ENCODE results near the gene ATAD3B.

DNA sequence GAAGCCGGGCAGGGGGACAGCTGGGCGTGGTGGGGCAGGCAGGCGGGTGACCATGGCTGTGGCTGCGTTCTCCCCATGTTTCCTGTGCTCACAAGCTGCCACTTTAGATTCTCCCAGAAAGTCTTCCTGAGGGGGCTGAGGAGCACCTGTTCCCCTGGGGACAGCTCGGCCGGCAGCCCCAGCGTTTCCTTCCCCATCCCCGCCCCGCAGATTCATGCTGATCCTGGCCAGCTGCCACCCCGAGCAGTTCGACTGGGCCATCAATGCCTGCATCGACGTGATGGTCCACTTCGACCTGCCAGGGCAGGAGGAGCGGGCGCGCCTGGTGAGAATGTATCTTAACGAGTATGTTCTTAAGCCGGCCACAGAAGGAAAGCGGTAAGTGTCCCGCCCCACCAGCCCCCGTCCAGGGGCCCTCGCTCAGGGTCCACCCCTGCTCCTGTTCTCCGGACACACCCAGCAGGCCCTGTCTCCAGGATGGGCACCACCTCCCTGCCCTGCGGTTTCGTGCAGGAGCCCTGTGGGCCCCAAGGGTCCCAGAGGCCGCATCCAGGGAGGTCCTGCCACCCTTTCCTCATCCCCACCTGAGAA lies 10.9 kb upstream of the ATAD3B start:
- TF ChIP-seq, protein P1, sequence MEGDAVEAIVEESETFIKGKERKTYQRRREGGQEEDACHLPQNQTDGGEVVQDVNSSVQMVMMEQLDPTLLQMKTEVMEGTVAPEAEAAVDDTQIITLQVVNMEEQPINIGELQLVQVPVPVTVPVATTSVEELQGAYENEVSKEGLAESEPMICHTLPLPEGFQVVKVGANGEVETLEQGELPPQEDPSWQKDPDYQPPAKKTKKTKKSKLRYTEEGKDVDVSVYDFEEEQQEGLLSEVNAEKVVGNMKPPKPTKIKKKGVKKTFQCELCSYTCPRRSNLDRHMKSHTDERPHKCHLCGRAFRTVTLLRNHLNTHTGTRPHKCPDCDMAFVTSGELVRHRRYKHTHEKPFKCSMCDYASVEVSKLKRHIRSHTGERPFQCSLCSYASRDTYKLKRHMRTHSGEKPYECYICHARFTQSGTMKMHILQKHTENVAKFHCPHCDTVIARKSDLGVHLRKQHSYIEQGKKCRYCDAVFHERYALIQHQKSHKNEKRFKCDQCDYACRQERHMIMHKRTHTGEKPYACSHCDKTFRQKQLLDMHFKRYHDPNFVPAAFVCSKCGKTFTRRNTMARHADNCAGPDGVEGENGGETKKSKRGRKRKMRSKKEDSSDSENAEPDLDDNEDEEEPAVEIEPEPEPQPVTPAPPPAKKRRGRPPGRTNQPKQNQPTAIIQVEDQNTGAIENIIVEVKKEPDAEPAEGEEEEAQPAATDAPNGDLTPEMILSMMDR (IDR thresholded peaks at IDR 0.05) = no peak
- TF ChIP-seq POLR2A (IDR thresholded peaks at IDR 0.05) = no peak
- no peak for TF ChIP-seq EP300 (IDR thresholded peaks at IDR 0.05)
- no peak for TF ChIP-seq POLR2AphosphoS5 (IDR thresholded peaks at IDR 0.05)
